ENCODE measurements around the gene C8A.

- TF ChIP-seq EZH2 (IDR thresholded peaks at IDR 0.05; ENCODE audit: borderline replicate concordance, control insufficient read depth, low read depth, low read length) (no peak), CTCF (IDR thresholded peaks at IDR 0.05 in 2 of 3, conservative IDR thresholded peaks at IDR 0.05 in 1 of 3; ENCODE audit: control insufficient read depth in 2 of 3, extremely low read depth in 1 of 3, insufficient read depth in 1 of 3, low read depth in 3 of 3, low read length in 3 of 3) (no peak)
These were observed 61.4 kb downstream of the C8A start for GRCh38 chr1:56915960-56916359.

Data from GM12878 (cell line).